ENCODE measurements around the gene SPIRE1.

Gene SPIRE1

GRCh38 chr18:12479982-12480381 is 177.9 kb downstream of the SPIRE1 start:
- no peak for DNase-seq

GRCh38 chr18:12479536-12479935 is 178.4 kb downstream of the SPIRE1 start:
- DNase-seq: no peak

GRCh38 chr18:12478269-12479047 is 179.4 kb downstream of the SPIRE1 start:
- DNase-seq: no peak

- DNase-seq: no peak
Measured at GRCh38 chr18:12477606-12478005, 180.3 kb downstream of the SPIRE1 start.

- no peak for DNase-seq
Measured at GRCh38 chr18:12476955-12477354, 181.0 kb downstream of the SPIRE1 start.

GRCh38 chr18:12474876-12475275 is 183.0 kb downstream of the SPIRE1 start:
- DNase-seq: no peak

GRCh38 chr18:12474146-12474545 is 183.8 kb downstream of the SPIRE1 start:
- DNase-seq: no peak

GRCh38 chr18:12470382-12471075 is 187.4 kb downstream of the SPIRE1 start:
- DNase-seq: no peak

- no peak for DNase-seq
Measured at GRCh38 chr18:12468445-12468844, 189.5 kb downstream of the SPIRE1 start.

GRCh38 chr18:12464731-12465130 is 193.2 kb downstream of the SPIRE1 start:
- no peak for DNase-seq

- no peak for DNase-seq
Measured at GRCh38 chr18:12463191-12463590, 194.7 kb downstream of the SPIRE1 start.

GRCh38 chr18:12462242-12462641 is 195.7 kb downstream of the SPIRE1 start:
- DNase-seq: no peak

- no peak for DNase-seq
Measured at GRCh38 chr18:12461326-12461725, 196.6 kb downstream of the SPIRE1 start.

- no peak for DNase-seq
Measured at GRCh38 chr18:12460874-12461273, 197.0 kb downstream of the SPIRE1 start.

- DNase-seq: no peak
Measured at GRCh38 chr18:12458771-12459170, 199.1 kb downstream of the SPIRE1 start.

GRCh38 chr18:12456441-12456840 is 201.5 kb downstream of the SPIRE1 start:
- DNase-seq: no peak

GRCh38 chr18:12455496-12455895 is 202.4 kb downstream of the SPIRE1 start:
- no peak for DNase-seq

- DNase-seq: no peak
Measured at GRCh38 chr18:12452784-12453183, 205.1 kb downstream of the SPIRE1 start.

GRCh38 chr18:12451428-12451827 is 206.5 kb downstream of the SPIRE1 start:
- DNase-seq: no peak

- DNase-seq: no peak
Measured at GRCh38 chr18:12449051-12449785, 208.7 kb downstream of the SPIRE1 start.

GRCh38 chr18:12445554-12445953 is 212.4 kb downstream of the SPIRE1 start:
- DNase-seq: no peak

- DNase-seq: no peak
Measured at GRCh38 chr18:12443551-12443950, 214.4 kb downstream of the SPIRE1 start.

- no peak for DNase-seq
Measured at GRCh38 chr18:12442946-12443345, 215.0 kb downstream of the SPIRE1 start.
